GM19023 (cell line): Measurements from ENCODE around the gene CD247.

Source experiments
- ATAC-seq: cut with Tn5 transposase; IDR thresholded peaks from one replicate; pipeline ENCODE4 v1.9.1; 2021; ENCODE audit warnings: mild to moderate bottlenecking, moderate library complexity; ENCODE audit not compliant: unreplicated experiment

CD247 gene

GRCh38 chr1:167542109-167543032, 24.0 kb upstream of the CD247 start:
- no peak for ATAC-seq

- ATAC-seq = no peak
Measured at GRCh38 chr1:167541610-167542009, 23.3 kb upstream of the CD247 start.

- no peak for ATAC-seq
Measured at GRCh38 chr1:167541003-167541402, 22.7 kb upstream of the CD247 start.

- no peak for ATAC-seq
Measured at GRCh38 chr1:167538657-167539056, 20.3 kb upstream of the CD247 start.

- peak; percentile 64 for ATAC-seq
Measured at GRCh38 chr1:167533851-167534300, 15.5 kb upstream of the CD247 start.

- peak; percentile 17 for ATAC-seq
Measured at GRCh38 chr1:167532964-167533824, 14.9 kb upstream of the CD247 start.

GRCh38 chr1:167532375-167532774, 14.0 kb upstream of the CD247 start:
- no peak for ATAC-seq

- ATAC-seq = no peak
Measured at GRCh38 chr1:167529829-167530474, 11.6 kb upstream of the CD247 start.

GRCh38 chr1:167528057-167528728, 9.9 kb upstream of the CD247 start:
- no peak for ATAC-seq

- ATAC-seq = no peak
Measured at GRCh38 chr1:167526667-167527383, 8.5 kb upstream of the CD247 start.

GRCh38 chr1:167524651-167525050, 6.3 kb upstream of the CD247 start:
- ATAC-seq = no peak

- no peak for ATAC-seq
Measured at GRCh38 chr1:167522246-167522645, 3.9 kb upstream of the CD247 start.

- no peak for ATAC-seq
Measured at GRCh38 chr1:167520711-167521206, 2.4 kb upstream of the CD247 start.

GRCh38 chr1:167517535-167518330, 596 bp downstream of the CD247 start:
- ATAC-seq = no peak

- no peak for ATAC-seq
Measured at GRCh38 chr1:167516404-167517388, 1.6 kb downstream of the CD247 start.

GRCh38 chr1:167515893-167516321, 2.4 kb downstream of the CD247 start:
- ATAC-seq = no peak

- ATAC-seq = no peak
Measured at GRCh38 chr1:167515461-167515860, 2.9 kb downstream of the CD247 start.

GRCh38 chr1:167514288-167514687, 4.0 kb downstream of the CD247 start:
- no peak for ATAC-seq
